Hepatocyte (in vitro differentiated cells): ENCODE results near the gene DDX54. TPM values are rescaled to one million over a fixed set of nuclear protein-coding genes. Genes with fewer than 3 reads are reported as not detected.
"Not testable (repeated sequence)": the region's sequence is repeated elsewhere in the genome, so short reads cannot be mapped to it uniquely, and the experiment has no call there.

Source experiments
- DNase-seq: peaks from one replicate; pipeline ENCODE4 v3.0.0-alpha.2; 2016; ENCODE audit warnings: low spot score
- H2AFZ ChIP-seq: fragments of 200-600 bp; sonication (generic); 2 replicates; pipeline ENCODE4 v1.6.0; 2016; ENCODE audit warnings: antibody characterized with exemption, mild to moderate bottlenecking
- H3K27ac ChIP-seq: fragments of 200-600 bp; sonication (generic); 2 replicates; pipeline ENCODE4 v1.5.1; 2016; ENCODE audit warnings: mild to moderate bottlenecking
- H3K27me3 ChIP-seq: fragments of 200-600 bp; sonication (generic); 2 replicates; pipeline ENCODE4 v1.6.1; 2016
- H3K36me3 ChIP-seq: fragments of 200-600 bp; sonication (generic); replicated peaks from 2 replicates; pipeline ENCODE4 v1.5.1; 2016; ENCODE audit warnings: low read depth; ENCODE audit not compliant: insufficient read depth
- H3K4me1 ChIP-seq: fragments of 200-600 bp; sonication (generic); 2 replicates; pipeline ENCODE4 v1.5.1; 2016; ENCODE audit warnings: mild to moderate bottlenecking, moderate library complexity; ENCODE audit not compliant: insufficient read depth
- H3K4me2 ChIP-seq: fragments of 200-600 bp; sonication (generic); 2 replicates; pipeline ENCODE4 v1.6.0; 2016
- H3K4me3 ChIP-seq: fragments of 200-600 bp; sonication (generic); 2 replicates; pipeline ENCODE4 v1.5.1; 2016; ENCODE audit warnings: mild to moderate bottlenecking
- H3K79me2 ChIP-seq: fragments of 200-600 bp; sonication (generic); 2 replicates; pipeline ENCODE4 v1.6.0; 2017; ENCODE audit warnings: mild to moderate bottlenecking
- H3K9me2 ChIP-seq: fragments of 200-600 bp; sonication (generic); replicated peaks from 2 replicates; pipeline ENCODE4 v1.6.0; 2017; ENCODE audit warnings: mild to moderate bottlenecking; ENCODE audit not compliant: insufficient read depth
- H3K9me3 ChIP-seq: fragments of 200-600 bp; sonication (generic); 2 replicates; pipeline ENCODE4 v1.5.1; 2016; ENCODE audit warnings: low read depth, mild to moderate bottlenecking
- H4K20me1 ChIP-seq: fragments of 200-600 bp; sonication (generic); 2 replicates; pipeline ENCODE4 v1.6.0; 2016; ENCODE audit warnings: mild to moderate bottlenecking; ENCODE audit not compliant: insufficient read depth, poor library complexity, severe bottlenecking
- CTCF ChIP-seq: fragments of 200-600 bp; sonication (generic); IDR thresholded peaks from 2 replicates; pipeline ENCODE4 v1.5.1; 2016; ENCODE audit warnings: antibody characterized with exemption, mild to moderate bottlenecking; ENCODE audit not compliant: poor library complexity
- EZH2 ChIP-seq: fragments of 200-600 bp; sonication (generic); IDR thresholded peaks from 2 replicates; pipeline ENCODE4 v1.6.1; 2016; ENCODE audit warnings: antibody characterized with exemption, mild to moderate bottlenecking, borderline replicate concordance
- EZH2phosphoT487 ChIP-seq: fragments of 200-600 bp; sonication (generic); IDR thresholded peaks from one replicate; pipeline ENCODE4 v1.6.1; 2018; ENCODE audit warnings: antibody characterized with exemption, mild to moderate bottlenecking, low read depth, moderate library complexity; ENCODE audit not compliant: unreplicated experiment, severe bottlenecking
- WGBS: methylation state at CpG from one replicate; pipeline ENCODE4 v1.1.6; 2016; ENCODE audit warnings: low lambda C conversion rate; ENCODE audit errors: missing lambda C conversion rate; 5-methylcytosine and 5-hydroxymethylcytosine counted together
- polyA plus RNA-seq: library from polyadenylated mRNA; unstranded; fragments of >200 nt; fragmentation: Nextera tagmentation; extraction: Ambion mirVana; gene quantifications from 2 replicates; pipeline ENCODE4 v1.2.1, GENCODE V29; 2016
- total RNA-seq: library from RNA; depleted of rRNA; stranded (reverse); fragments of >200 nt; gene quantifications from 2 replicates; pipeline ENCODE4 v1.2.3, GENCODE V29; 2014

Gene DDX54
- total and polyA plus RNA-seq, 2 experiments from 2014 or later = 37.8 to 52.6 TPM

- Histone ChIP-seq H2AFZ (no peak overlapping the region), H4K20me1 (no peaks in the 10 kb centered on the region), H3K4me1 (no peaks in the 10 kb centered on the region), H3K79me2 (no peaks in the 10 kb centered on the region), H3K4me2 (no peak overlapping the region), H3K36me3 (no peaks in the 10 kb centered on the region), H3K9me3 (no peaks in the 10 kb centered on the region), H3K27me3 (no peaks in the 10 kb centered on the region), H3K9me2 (no peaks in the 10 kb centered on the region), H3K4me3 (no peak overlapping the region), H3K27ac (no peak overlapping the region)
- DNase-seq = no peak
- WGBS = 78% methylated on average over 10 of the region's 10 CpGs
- TF ChIP-seq EZH2phosphoT487 (no peak), EZH2 (no peak), CTCF (no peak)
Observed at GRCh38 chr12:113208041-113208934, 23.0 kb upstream of the DDX54 start.

GRCh38 chr12:113207613-113208040, 22.3 kb upstream of the DDX54 start:
- 80% methylated on average over 6 of the region's 6 CpGs for WGBS
- H3K27ac ChIP-seq = no peak overlapping the region
- no peaks in the 10 kb centered on the region for H4K20me1 ChIP-seq
- no peak overlapping the region for H3K4me2 ChIP-seq
- no peaks in the 10 kb centered on the region for H3K9me2 ChIP-seq
- TF ChIP-seq EZH2phosphoT487 (no peak), CTCF (no peak), EZH2 (no peak)
- no peak for DNase-seq
- no peak overlapping the region for H2AFZ ChIP-seq
- no peak overlapping the region for H3K4me3 ChIP-seq
- no peaks in the 10 kb centered on the region for H3K4me1 ChIP-seq
- H3K27me3 ChIP-seq = no peaks in the 10 kb centered on the region
- no peaks in the 10 kb centered on the region for H3K79me2 ChIP-seq
- no peaks in the 10 kb centered on the region for H3K9me3 ChIP-seq
- H3K36me3 ChIP-seq = no peaks in the 10 kb centered on the region

GRCh38 chr12:113206802-113207201, 21.5 kb upstream of the DDX54 start:
- WGBS = 98% methylated on average over 5 of the region's 5 CpGs
- not testable (repeated sequence) for H4K20me1 ChIP-seq, H3K27ac ChIP-seq, H3K79me2 ChIP-seq, H3K9me3 ChIP-seq, H3K4me3 ChIP-seq, DNase-seq, H2AFZ ChIP-seq, H3K4me1 ChIP-seq, H3K27me3 ChIP-seq, H3K9me2 ChIP-seq, H3K4me2 ChIP-seq, H3K36me3 ChIP-seq

- Histone ChIP-seq H2AFZ (no peak overlapping the region), H3K4me1 (no peaks in the 10 kb centered on the region), H3K9me3 (no peaks in the 10 kb centered on the region), H3K4me2 (no peak overlapping the region), H3K79me2 (no peaks in the 10 kb centered on the region), H3K27me3 (no peaks in the 10 kb centered on the region), H3K9me2 (no peaks in the 10 kb centered on the region), H3K36me3 (no peaks in the 10 kb centered on the region), H3K27ac (no peak overlapping the region), H4K20me1 (no peaks in the 10 kb centered on the region), H3K4me3 (no peak overlapping the region)
- no peak for DNase-seq
- WGBS = 95% methylated on average over 3 of the region's 3 CpGs
- TF ChIP-seq EZH2 = no peak
- no peak for TF ChIP-seq CTCF
- no peak for TF ChIP-seq EZH2phosphoT487
Observed at GRCh38 chr12:113204804-113205203, 19.5 kb upstream of the DDX54 start.
